DMS79 treated with DMSO at 0.1 percent for 48 hours (cell line): ENCODE measurements around the gene MRGPRG.

Experiments
- DNase-seq: peaks from one replicate; lab custom pipeline; 2025; lab: John Stamatoyannopoulos, UW

The MRGPRG gene

GRCh38 chr11:3207526-3208189 lies 11.0 kb downstream of the MRGPRG start:
- DNase-seq: no peak

DNA sequence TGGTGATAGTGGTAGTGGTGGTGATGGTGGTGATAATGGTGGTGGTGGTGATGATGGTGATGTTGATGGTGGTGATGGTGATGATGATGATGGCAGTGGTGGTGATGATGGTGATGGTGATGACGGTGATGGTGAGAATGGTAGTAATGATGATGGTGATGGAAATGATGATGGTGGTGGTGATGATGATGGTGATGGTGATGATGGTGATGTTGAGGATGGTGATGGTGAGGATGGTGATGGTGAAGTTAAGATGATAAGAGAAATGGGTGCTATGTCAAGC lies 11.8 kb downstream of the MRGPRG start:
- DNase-seq: no peak

DNA sequence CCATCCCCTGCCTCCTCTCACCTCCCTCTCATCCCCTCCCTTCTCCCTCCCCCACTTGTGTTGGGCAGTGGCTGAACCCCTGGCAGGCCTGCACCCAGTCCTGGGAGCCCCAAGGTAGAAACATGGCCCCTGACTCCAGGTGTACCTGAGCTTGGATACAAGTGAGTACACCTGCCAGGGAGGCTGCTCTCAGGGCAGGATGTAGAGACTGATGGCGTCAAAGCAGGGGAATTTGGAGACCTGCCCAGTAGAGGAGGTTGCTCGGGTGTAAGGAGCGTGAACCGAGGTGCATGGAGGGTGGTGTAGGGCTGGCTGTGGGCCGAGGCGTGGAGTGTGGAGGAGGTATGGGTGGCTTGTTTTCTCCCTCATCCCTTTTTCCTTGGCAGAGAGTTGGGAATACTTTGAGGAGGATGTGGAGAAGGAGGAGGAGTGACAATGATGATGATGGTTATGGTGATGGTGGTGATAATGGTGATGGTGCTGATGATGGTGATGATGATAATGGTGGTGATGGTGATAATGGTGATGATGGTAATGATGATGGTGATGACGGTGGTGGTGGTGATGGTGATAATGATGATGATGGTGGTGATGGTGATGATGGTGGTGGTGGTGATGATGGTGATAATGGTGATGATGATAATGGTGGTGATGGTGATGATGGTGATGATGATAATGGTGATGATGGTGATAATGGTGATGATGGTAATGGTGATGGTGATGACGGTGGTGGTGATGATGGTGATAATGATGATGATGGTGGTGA lies 12.3 kb downstream of the MRGPRG start:
- DNase-seq: no peak

DNA sequence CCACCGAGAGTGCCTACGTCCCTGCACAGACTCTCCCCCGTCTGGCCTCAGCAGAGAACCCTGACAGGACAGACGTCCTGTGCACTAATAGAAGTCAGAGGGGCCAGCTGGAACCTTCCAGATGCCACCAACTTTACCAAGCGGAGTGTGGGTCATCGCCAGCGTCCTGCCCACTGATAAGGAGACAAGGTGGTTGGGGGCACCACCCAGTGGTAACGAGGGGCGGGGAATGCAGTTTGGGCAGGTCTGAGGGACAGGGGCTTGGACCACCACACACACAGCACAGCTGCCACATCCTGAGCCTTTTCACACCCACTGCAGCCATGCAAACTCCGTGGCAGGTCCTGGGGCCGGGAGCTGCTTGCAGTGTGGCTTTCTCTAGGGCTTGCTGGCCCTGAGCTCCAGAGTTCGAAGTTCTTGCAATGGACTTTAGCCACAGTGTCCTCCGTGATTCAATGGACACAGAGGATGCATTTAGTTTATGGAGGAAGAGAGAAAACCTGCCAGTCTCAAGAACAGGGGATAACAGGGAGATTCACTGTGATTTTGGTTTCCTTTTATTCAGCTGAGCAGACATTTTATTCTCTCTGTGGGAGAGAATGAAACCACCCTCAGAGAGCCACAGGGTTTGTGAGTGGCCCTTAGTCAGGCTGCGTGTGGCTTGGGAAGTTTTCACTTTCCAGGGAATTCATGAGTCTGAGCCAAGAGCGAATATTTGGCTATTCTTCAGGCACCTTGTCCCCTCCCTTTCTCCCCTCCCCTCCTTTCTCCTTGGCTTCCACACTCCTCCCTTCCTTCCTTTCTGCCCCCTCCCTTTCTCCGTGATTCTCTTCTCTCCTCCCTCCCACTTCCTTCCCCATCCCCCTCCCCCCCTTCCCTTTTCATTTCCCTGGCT lies 13.1 kb downstream of the MRGPRG start:
- DNase-seq: no peak

DNA sequence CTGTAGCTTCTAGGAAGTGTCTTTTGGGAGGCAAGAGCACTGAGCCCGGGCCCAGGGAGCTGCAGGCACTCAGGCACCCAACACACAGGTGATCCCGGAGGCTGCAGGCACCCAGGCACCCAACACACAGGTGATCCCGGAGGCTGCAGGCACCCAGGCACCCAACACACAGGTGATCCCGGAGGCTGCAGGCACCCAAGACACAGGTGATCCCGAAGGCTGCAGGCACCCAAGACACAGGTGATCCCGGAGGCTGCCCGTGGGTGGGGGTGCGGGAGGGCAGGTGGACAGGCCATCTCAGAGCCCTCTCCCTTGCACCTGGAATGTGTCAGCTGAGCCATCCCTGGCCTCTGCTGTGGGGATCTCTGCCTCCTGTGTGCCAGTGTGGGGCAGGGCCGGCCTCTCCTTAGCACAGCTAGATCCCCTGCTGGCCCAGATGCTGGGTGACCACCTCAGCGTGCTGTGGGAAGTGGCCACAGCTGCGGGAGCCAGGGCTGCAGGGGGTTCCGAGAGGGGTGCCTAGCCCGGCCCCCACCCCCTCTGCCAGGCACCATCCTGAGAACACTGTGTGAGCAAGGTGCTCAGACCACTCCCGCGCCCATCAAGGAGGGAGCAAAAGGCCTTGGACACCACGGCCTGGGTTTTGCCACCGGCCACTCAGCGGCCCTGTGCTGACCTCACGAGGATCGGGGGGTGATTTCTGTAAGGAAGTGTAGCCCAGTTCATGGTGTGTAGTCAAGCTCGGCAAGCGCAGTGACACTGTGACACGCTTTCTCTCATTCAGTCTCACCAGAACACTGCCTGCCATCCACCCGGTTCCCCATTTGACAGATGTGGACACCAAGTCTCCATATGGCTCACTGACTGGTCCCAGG lies 14.2 kb downstream of the MRGPRG start:
- no peak for DNase-seq

- no peak for DNase-seq
These were observed 15.2 kb downstream of the MRGPRG start for GRCh38 chr11:3203221-3204043.

DNA sequence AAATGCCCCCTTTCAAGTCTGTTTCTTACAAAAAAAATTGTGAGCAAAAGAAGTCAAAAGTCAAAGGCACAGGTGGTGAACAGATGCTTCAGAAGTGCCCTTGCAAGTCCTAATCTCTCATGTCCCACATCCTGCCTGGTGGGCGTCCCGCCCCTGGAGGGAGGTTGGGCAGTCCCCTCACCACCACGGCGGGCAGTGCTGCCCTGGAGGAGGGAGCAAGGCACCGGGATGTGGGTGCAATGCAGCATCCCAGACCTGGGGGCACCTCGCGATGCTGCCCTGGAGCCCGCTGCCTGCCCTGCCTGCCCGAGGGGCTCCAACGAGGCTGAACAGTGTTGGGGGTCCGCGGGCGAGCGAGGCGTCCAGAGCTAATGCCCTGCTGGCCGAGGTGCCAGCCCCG lies 15.9 kb downstream of the MRGPRG start:
- no peak for DNase-seq

GRCh38 chr11:3202305-3202704 lies 16.3 kb downstream of the MRGPRG start:
- DNase-seq: no peak

DNA sequence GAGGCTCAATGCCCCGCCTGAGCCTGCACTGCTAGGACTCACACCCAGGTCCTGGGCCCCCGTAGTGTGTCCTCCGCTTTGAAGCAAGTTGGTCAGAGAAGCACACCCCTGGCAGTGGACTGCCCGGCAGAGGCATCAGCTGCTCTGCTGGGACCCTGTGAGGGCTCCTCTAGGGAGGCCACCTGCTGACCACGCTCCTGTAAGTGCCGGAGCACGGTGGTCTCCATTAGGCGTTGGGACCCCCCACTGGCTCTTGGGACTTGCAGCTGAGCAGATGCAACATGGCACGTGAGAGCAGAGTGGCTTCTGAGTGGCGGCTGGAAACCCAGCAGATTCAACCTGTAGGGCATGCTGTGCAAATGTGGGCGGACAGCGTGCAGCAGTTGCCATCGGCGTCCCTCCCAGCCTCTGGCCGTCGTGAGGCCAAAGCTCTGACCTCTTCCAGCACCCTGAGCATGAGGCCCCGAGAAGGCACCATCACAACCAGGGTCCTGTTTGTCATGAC lies 16.9 kb downstream of the MRGPRG start:
- no peak for DNase-seq

- no peak for DNase-seq
These were observed 17.5 kb downstream of the MRGPRG start for GRCh38 chr11:3201112-3201581.

DNA sequence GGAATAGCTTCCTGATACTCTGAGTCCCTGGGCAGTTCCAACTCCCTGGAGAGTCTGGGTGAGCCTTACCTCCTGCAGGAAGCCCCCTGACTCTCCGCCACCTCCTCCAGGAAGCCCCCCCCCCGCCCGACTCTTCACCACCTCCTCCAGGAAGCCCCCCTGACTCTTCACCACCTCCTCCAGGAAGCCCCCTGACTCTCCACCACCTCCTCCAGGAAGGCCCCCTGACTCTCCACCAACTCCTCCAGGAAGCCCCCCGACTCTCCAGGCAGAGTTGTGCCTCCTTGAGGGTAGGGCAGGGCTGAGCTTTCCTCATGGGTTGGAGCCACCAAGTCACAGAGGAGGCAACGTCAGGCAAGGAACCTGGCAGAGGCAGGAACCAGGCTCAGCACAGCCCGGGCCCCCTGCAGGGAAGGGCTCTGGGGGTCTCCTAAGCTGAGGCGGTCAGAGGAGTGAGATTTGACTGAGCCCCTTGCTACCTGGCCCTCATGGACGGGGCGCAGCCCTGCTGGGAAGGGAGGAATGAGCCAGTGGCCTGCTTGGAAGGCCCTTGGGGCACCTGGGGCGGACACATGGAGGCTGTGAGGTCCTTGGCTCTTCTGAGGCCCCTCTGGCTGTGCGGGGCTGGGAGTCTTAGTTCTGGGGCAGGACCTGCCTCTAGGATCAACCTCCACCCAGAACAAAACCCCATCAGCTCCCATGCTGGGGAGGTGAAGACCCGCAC lies 18.1 kb downstream of the MRGPRG start:
- no peak for DNase-seq

GRCh38 chr11:3199537-3200295 lies 18.9 kb downstream of the MRGPRG start:
- no peak for DNase-seq

GRCh38 chr11:3198815-3199214 lies 19.8 kb downstream of the MRGPRG start:
- no peak for DNase-seq

DNA sequence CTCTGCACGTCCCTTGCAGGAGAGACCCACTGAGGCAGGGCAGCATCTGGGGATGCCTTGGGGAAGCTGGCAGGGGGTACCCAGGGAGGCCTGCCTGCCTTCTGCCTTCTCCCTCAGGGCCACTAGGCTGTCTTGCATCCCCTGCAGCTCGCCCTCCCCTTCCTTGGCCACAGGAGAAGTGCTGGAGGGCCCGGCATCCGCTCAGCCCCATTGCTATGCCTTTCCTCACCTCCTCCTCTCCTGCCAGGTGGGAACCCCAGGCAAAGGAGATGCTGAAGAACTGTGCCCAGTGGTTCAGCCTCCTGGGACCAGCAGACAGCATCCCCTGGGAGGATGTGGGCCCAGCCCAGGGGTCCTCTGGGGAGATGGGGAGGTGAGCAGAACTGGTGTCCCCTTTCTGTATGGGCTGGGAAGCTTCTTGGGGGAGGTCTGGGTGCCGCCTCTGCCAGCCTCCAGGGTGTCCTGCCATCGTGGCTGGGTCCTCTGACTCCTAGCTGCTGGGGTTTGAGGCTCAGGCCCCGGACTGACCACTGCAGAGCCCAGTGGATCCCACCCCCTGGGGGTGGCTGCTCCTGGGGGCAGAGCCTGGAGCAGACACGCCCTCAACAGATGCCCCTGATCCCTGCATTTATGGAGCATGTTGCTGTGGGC lies 20.6 kb downstream of the MRGPRG start:
- DNase-seq: no peak

DNA sequence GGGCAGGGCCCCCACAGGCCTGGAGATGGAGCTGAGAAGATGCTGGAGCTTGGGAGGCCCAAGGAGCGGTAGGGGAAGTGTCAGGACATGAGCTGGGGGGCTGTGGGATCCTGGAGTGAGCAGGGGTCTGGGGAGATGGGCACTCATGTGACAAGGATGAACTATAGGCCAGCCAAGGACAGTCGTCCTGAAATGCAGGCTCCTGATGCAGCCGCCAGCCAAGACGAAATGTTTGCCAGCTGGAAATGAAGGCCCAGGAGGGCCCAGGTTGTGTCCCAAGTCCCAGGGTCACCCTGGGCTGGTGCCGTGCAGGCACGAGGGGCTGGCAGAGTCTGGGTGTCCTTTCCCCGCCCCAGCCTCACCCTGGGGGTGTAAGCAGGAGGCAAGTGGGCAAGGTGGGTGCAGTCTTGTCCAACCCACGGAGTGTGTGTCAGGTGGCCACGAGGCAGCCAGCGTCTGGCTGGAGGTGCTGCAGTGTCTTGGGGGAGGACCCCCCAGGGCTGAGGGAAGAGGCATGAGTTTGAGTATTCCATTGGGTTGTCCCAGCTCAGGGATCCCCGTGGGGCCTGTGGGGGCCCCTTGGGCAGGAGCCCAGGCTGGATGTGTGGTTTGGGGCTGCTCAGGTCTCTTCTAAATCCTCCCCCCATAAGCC lies 21.4 kb downstream of the MRGPRG start:
- no peak for DNase-seq

DNA sequence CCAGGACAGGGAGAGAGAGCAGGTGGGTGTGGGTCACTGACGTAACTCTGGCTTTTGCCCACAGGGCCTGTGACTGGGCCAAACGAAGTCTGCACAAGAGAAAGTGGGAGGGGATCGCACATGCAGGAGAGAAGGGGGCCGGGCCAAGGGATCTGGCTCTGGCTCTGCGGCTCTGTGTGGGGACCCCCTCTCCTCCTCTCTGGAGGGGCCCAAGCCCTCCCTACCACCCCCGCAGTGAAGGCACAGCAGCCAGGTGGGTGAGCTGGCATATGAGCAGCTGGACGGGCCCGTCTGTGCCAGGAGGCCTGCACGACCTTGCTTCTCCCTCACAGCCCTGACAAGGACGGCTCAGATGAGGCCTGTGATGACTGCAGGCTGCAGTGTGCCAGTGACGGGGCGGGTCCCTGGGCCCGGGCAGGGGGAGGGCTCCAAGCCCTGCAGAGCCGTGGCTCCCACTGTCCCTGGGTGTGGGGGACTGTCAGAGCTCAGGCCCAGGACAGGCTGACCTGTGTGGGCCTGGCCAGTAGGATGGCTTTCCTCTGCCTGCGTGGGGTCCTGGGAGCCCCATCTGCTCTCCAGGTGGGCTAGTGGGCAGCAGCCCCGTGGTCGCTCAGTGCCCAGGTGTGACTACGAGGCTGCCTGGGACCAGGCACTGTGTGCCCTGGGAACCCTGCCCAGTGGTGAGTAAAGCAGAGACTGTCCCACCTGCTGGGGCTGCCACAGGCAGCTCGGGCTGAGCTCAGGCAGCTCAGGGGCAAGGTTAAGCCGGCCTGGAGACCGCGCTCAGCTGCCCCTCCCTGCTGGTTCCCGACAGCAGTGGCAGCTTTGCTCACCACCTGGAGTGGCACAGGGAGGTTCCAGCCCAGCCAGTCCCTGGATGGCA lies 22.2 kb downstream of the MRGPRG start:
- DNase-seq: no peak
